Mesenchymal stem cell (in vitro differentiated cells and primary cell): ENCODE results near the gene CCDC51.

Experiments
- DNase-seq: peaks from one replicate; pipeline ENCODE4 v3.0.0-alpha.2; 2013
- H2AFZ ChIP-seq: one replicate; pipeline ENCODE4 v1.6.1; 2013; ENCODE audit warnings: low read depth, mild to moderate bottlenecking, control low read depth, inconsistent platforms, low read length, moderate library complexity
- H2AK5ac ChIP-seq: 2 replicates; pipeline ENCODE4 v1.6.1; 2013; ENCODE audit warnings: low read length, moderate library complexity, mild to moderate bottlenecking, inconsistent platforms; ENCODE audit not compliant: severe bottlenecking
- H2BK120ac ChIP-seq: one replicate; pipeline ENCODE4 v1.6.1; 2013; ENCODE audit warnings: low read depth, mild to moderate bottlenecking, inconsistent platforms, low read length, moderate library complexity
- H2BK12ac ChIP-seq, 2 experiments: one replicate each; pipeline ENCODE4 v1.6.1; 2013; ENCODE audit warnings: inconsistent platforms in 2 of 2, low read length in 2 of 2, mild to moderate bottlenecking in 2 of 2, moderate library complexity in 2 of 2, control low read depth in 1 of 2
- H2BK15ac ChIP-seq: one replicate; pipeline ENCODE4 v1.6.1; 2013; ENCODE audit warnings: mild to moderate bottlenecking, low read depth, inconsistent platforms; ENCODE audit not compliant: poor library complexity, severe bottlenecking
- H2BK5ac ChIP-seq: 2 replicates; pipeline ENCODE4 v1.6.1; 2013; ENCODE audit warnings: low read depth, mild to moderate bottlenecking, low read length, control low read depth, inconsistent platforms; ENCODE audit not compliant: poor library complexity, severe bottlenecking
- H3K14ac ChIP-seq, 2 experiments: one replicate each; pipeline ENCODE4 v1.6.1; 2013; ENCODE audit warnings: inconsistent platforms in 2 of 2, low read length in 2 of 2, control low read depth in 1 of 2, mild to moderate bottlenecking in 1 of 2, moderate library complexity in 1 of 2
- H3K18ac ChIP-seq, 2 experiments: one replicate each; pipeline ENCODE4 v1.6.1; 2013; ENCODE audit warnings: inconsistent platforms in 2 of 2, low read length in 2 of 2, control low read depth in 1 of 2, low read depth in 1 of 2, mild to moderate bottlenecking in 1 of 2
- H3K23ac ChIP-seq, 2 experiments: one replicate each; pipeline ENCODE4 v1.6.1; 2013; ENCODE audit warnings: inconsistent platforms in 2 of 2, low read length in 2 of 2, mild to moderate bottlenecking in 2 of 2, moderate library complexity in 2 of 2, control low read depth in 1 of 2
- H3K27ac ChIP-seq: 2 replicates; pipeline ENCODE4 v1.5.1; 2013; ENCODE audit warnings: mild to moderate bottlenecking, moderate library complexity, low read length, control low read depth, inconsistent platforms; ENCODE audit not compliant: poor library complexity, severe bottlenecking
- H3K27me3 ChIP-seq, 2 experiments: 2 replicates each; pipeline versions ENCODE4 v1.6.1 to v1.7.0; 2013; ENCODE audit warnings: low read length in 2 of 2, mild to moderate bottlenecking in 2 of 2, moderate library complexity in 2 of 2, control low read depth in 1 of 2, inconsistent platforms in 1 of 2; ENCODE audit not compliant: control insufficient read depth in 1 of 2, insufficient read depth in 1 of 2
- H3K36me3 ChIP-seq, 2 experiments: 2 replicates each; pipeline versions ENCODE4 v1.6.1 to v1.7.0; 2013; ENCODE audit warnings: low read length in 2 of 2, control low read depth in 1 of 2, inconsistent platforms in 1 of 2, low read depth in 1 of 2, mild to moderate bottlenecking in 1 of 2; ENCODE audit not compliant: insufficient read depth in 2 of 2, control insufficient read depth in 1 of 2
- H3K4ac ChIP-seq, 2 experiments: one replicate each; pipeline ENCODE4 v1.6.1; 2013; ENCODE audit warnings: inconsistent platforms in 2 of 2, low read length in 2 of 2, mild to moderate bottlenecking in 2 of 2, moderate library complexity in 2 of 2, control low read depth in 1 of 2, low read depth in 1 of 2
- H3K4me1 ChIP-seq: 2 replicates; pipeline ENCODE4 v1.6.1; 2013; ENCODE audit warnings: low read depth, low read length, control low read depth; ENCODE audit not compliant: control insufficient read depth, insufficient read depth
- H3K4me2 ChIP-seq: 2 replicates; pipeline ENCODE4 v1.6.1; 2013; ENCODE audit warnings: low read length, mild to moderate bottlenecking, inconsistent platforms; ENCODE audit not compliant: poor library complexity, severe bottlenecking
- H3K4me3 ChIP-seq, 2 experiments: 2 replicates each; pipeline versions ENCODE4 v1.5.1 to v1.7.0; 2013; ENCODE audit warnings: low read length in 2 of 2, mild to moderate bottlenecking in 2 of 2, control low read depth in 1 of 2, low read depth in 1 of 2; ENCODE audit not compliant: insufficient read depth in 1 of 2
- H3K79me1 ChIP-seq: replicated peaks from 2 replicates; pipeline ENCODE4 v1.6.1; 2013; ENCODE audit warnings: mild to moderate bottlenecking, control low read depth, low read length, inconsistent platforms; ENCODE audit not compliant: poor library complexity, severe bottlenecking
- H3K9ac ChIP-seq: 2 replicates; pipeline ENCODE4 v1.7.0; 2013; ENCODE audit warnings: mild to moderate bottlenecking, low read length, moderate library complexity
- H3K9me3 ChIP-seq: 2 replicates; pipeline ENCODE4 v1.7.0; 2013; ENCODE audit warnings: mild to moderate bottlenecking, low read length; ENCODE audit not compliant: control insufficient read depth
- H4K8ac ChIP-seq: one replicate; pipeline ENCODE4 v1.6.1; 2013; ENCODE audit warnings: inconsistent platforms, mild to moderate bottlenecking, low read length, moderate library complexity
- H4K91ac ChIP-seq: one replicate; pipeline ENCODE4 v1.6.1; 2013; ENCODE audit warnings: mild to moderate bottlenecking, low read length, inconsistent platforms
- WGBS: methylation state at CpG from one replicate; pipeline ENCODE4 v1.1.7; 2013; ENCODE audit warnings: mixed read lengths; 5-methylcytosine and 5-hydroxymethylcytosine counted together

CCDC51 gene

DNA sequence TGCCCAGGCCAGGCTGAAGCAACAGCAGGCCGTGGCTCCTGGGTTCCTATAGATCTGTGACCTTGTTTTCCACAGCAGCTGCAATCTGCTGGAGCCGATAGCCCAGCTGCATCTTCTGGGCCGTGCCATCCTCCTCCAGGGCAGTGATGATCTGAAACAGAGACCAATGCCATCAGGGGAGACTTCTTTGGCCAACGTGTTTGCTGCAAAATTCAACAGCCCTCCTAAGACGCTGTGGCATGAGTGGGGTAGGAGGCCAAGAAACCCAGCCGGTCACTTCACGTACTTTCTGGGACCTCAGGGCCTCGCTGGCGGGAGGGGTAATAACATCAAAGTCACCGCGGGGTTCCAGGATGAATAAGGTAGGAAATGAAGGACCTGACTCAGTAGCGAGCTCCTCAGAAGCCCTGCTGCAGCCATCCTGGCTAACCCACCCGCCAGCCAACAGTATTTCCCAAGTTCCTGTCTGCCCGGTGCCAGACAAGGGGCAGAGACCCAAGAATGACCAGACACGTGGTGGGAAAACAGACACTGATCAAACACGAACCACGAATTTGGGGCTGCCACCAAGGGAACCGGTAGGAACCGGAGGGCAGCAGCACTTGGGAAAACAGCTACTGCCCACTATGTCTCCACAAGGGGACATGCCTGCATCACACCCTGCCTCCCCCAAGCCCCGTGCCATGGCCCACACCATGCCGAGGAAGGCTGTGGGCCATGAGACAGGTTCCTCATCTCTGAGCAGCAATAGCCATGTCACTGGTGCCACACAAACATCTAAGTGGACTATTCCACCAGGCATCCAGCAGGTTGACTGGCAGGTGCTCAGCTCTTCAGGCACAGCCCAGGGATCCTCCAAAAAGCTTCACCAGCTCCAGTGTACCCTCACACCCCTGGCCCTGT is 35.2 kb downstream of the CCDC51 start:
- Histone ChIP-seq H3K27ac (no peak overlapping the region), H3K27me3 (no peaks in the 10 kb centered on the region), H3K36me3 (peaks cover 55 to 71% of the 10 kb centered on the region in 2 experiments), H2BK15ac (no peak overlapping the region), H3K4ac (no peak overlapping the region), H2BK12ac (no peak overlapping the region), H3K9me3 (no peaks in the 10 kb centered on the region), H2BK120ac (no peak overlapping the region), H4K91ac (no peak overlapping the region), H2AK5ac (no peak overlapping the region), H3K4me3 (no peak overlapping the region), H3K18ac (no peak overlapping the region), H3K4me2 (no peak overlapping the region), H3K23ac (peak overlapping the region in 1 of 2 experiments; percentile 23), H2BK5ac (no peak overlapping the region), H2AFZ (no peak overlapping the region), H4K8ac (no peak overlapping the region), H3K9ac (no peak overlapping the region), H3K14ac (no peak overlapping the region), H3K79me1 (no peaks in the 10 kb centered on the region), H3K4me1 (peaks cover 6% of the 10 kb centered on the region)
- DNase-seq: no peak
- WGBS: 92% methylated on average over 21 of the region's 21 CpGs

DNA sequence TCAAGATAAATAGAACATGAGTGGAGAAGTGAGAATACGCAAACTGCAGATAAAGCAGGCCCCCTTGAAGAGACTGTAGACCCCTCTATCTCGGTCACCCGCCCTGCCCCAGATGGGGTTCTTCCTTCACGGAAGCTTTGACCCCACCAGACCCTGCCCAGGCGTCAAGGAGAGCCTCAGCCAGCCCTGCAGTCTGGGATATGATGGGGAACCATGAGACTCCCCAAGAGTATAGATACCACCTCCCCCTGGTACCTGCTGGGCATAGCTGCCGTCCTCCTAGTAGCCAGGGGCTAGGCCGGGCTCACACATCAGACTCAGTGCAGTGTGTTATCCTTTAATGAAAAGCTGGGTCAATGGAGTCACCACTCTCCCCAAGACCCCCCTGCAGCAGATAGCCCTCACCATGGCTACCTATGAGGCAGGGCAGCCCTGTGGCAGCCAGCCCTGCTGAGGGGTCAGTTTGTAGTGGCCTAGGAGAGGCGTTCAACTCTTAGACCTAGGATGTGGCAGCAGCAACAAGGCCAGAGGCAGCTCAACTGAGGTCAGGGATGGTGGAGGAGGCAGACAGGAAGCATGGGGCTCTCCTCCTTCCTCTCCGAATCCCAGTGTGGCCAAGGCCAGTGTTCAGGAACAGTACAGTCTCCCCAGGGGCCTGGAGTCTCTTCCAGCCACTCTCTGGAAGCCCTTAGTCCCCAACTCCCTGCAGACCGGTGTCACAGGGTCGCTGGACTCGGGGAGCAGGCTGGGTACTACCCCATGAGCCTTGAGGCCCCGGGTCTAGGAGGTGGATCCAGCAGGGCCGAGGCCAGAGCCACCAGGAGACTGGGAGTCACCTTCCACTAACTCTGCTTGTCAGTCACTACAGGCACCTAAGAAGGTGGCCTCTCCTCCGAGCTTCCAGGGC is 36.1 kb downstream of the CCDC51 start:
- Histone ChIP-seq H3K14ac (no peak overlapping the region), H4K8ac (no peak overlapping the region), H3K79me1 (no peaks in the 10 kb centered on the region), H3K4ac (no peak overlapping the region), H3K4me1 (peaks cover 8% of the 10 kb centered on the region), H2BK12ac (no peak overlapping the region), H3K18ac (no peak overlapping the region), H3K4me2 (no peak overlapping the region), H2AFZ (no peak overlapping the region), H3K9ac (no peak overlapping the region), H2BK5ac (no peak overlapping the region), H3K27me3 (peaks cover 4 to 6% of the 10 kb centered on the region in 2 experiments), H3K23ac (no peak overlapping the region), H2AK5ac (no peak overlapping the region), H2BK120ac (no peak overlapping the region), H3K4me3 (no peak overlapping the region), H3K9me3 (no peaks in the 10 kb centered on the region), H4K91ac (no peak overlapping the region), H3K36me3 (peaks cover 47 to 62% of the 10 kb centered on the region in 2 experiments), H3K27ac (no peak overlapping the region), H2BK15ac (no peak overlapping the region)
- DNase-seq: no peak
- WGBS: 93% methylated on average over 13 of the region's 15 CpGs

DNA sequence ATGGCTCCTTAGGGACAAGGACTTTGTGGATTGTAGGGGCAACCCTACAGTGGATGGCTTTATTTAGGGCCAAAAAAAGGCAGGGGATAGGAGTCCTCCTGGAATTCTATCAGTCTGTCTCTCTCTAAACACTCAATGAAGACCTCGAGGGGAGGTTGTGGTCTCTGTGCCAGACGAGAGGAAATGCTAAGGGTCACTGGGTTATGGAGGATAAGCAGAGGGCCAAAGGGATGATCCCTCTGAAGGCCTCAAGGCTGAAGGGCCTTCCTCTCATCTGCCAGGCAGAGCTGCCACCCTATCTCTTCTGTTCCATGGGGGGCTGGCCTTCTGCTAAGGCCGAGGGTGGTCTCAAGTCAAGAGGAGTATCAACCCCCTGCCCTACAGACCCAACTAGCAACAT is 37.0 kb downstream of the CCDC51 start:
- Histone ChIP-seq H2BK120ac (no peak overlapping the region), H2BK15ac (no peak overlapping the region), H3K14ac (no peak overlapping the region), H3K9me3 (no peaks in the 10 kb centered on the region), H3K4ac (no peak overlapping the region), H2BK12ac (no peak overlapping the region), H2BK5ac (no peak overlapping the region), H2AFZ (no peak overlapping the region), H3K36me3 (peaks cover 41 to 53% of the 10 kb centered on the region in 2 experiments), H3K4me1 (peaks cover 8% of the 10 kb centered on the region), H4K8ac (no peak overlapping the region), H3K4me2 (no peak overlapping the region), H3K18ac (no peak overlapping the region), H3K79me1 (no peaks in the 10 kb centered on the region), H4K91ac (no peak overlapping the region), H3K27ac (no peak overlapping the region), H2AK5ac (no peak overlapping the region), H3K27me3 (peaks cover 13 to 14% of the 10 kb centered on the region in 2 experiments), H3K4me3 (no peak overlapping the region), H3K9ac (no peak overlapping the region), H3K23ac (no peak overlapping the region)
- 77% methylated on average over 3 of the region's 3 CpGs for WGBS
- no peak for DNase-seq

DNA sequence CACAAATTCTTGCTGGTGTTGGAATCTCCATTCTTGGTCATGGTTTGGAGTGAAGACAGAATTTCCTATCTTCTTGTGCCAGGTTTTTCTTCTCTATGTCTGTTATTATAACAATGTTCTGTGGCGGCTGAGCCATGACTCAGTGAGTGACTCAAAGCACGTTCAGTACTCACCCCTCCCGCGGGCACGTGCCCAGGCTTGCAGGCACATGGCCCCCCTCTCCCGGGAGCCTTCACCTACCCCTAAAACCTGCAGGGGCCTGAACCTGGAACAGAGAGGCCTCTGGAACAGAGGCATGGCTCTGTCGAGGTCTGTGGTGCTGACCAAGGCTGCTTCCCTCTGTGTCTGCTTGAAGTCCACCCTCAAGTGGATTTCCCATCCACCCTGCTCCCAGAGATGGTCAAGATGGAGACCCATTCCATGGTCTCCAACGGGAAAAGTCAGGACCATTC is 37.6 kb downstream of the CCDC51 start:
- no peak overlapping the region for H2BK15ac ChIP-seq
- peak; percentile 81 for DNase-seq
- no peak overlapping the region for H3K27ac ChIP-seq
- H3K23ac ChIP-seq: no peak overlapping the region
- no peak overlapping the region for H2AK5ac ChIP-seq
- H3K4me1 ChIP-seq: peaks cover 8% of the 10 kb centered on the region
- no peak overlapping the region for H3K14ac ChIP-seq
- no peak overlapping the region for H2BK12ac ChIP-seq
- peaks cover 16 to 20% of the 10 kb centered on the region in 2 experiments for H3K27me3 ChIP-seq
- no peak overlapping the region for H3K4ac ChIP-seq
- H4K91ac ChIP-seq: no peak overlapping the region
- 37% methylated on average over 8 of the region's 8 CpGs for WGBS
- no peak overlapping the region for H4K8ac ChIP-seq
- H3K4me3 ChIP-seq: no peak overlapping the region
- H3K9ac ChIP-seq: peak overlapping the region; percentile 64
- H2BK120ac ChIP-seq: no peak overlapping the region
- H3K9me3 ChIP-seq: no peaks in the 10 kb centered on the region
- H2BK5ac ChIP-seq: no peak overlapping the region
- H3K36me3 ChIP-seq: peaks cover 39 to 47% of the 10 kb centered on the region in 2 experiments
- no peak overlapping the region for H3K18ac ChIP-seq
- no peaks in the 10 kb centered on the region for H3K79me1 ChIP-seq
- H3K4me2 ChIP-seq: no peak overlapping the region
- no peak overlapping the region for H2AFZ ChIP-seq
